Hindlimb muscle (tissue), 1 donor: ENCODE results near the gene JPH3. TPM values are rescaled to one million over a fixed set of nuclear protein-coding genes. Genes with fewer than 3 reads are reported as not detected.

Experiments
- DNase-seq: peaks from one replicate; pipeline ENCODE4 v3.0.0-alpha.2; 2013
- polyA plus RNA-seq: library from polyadenylated mRNA; unstranded; fragments of 120-200 nt; gene quantifications from one replicate; pipeline ENCODE4 v1.2.1, GENCODE V29; 2013; ENCODE audit not compliant: insufficient read length

The JPH3 gene
- polyA plus RNA-seq, 1 donor = 0.39 TPM

DNA sequence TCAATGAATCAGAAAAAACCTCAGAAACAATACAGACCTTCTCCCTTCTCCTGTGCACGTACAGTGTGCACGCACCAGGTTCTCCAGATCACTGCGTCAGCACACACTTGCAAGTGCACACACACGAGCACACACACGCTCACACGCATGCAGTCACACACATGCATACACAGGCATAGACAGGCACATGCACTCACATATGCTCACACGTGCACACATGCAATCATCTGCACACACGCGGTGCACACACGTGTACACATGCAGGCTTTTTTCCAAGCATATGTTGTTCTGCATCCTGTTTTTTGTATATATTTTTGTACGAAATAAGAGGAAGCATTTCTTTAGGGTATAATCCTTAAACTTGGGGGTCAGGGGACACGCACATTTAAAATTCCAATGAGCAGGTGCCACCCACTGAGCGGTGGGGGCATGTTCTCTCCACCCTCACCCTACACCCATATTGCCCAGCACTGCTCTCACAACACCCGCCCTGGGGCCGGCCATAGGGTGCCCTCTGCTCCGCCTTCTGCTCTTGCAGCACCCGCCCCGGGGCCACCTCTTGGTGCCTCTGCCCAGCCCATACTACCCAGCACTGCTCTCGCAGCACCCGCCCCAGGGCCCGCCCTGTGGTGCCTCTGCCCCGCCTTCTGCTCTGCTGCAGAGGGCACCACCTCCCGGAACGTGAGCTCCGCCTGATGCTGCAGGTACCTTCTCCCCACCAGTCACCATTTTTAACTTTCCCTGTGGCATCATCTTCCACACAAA is 142.6 kb downstream of the JPH3 start:
- no peak for DNase-seq

- DNase-seq = no peak
Observed at GRCh38 chr16:87746178-87746577, 143.9 kb downstream of the JPH3 start.

Other genes with a start within 250 kb of the JPH3 start
- 29.3 TPM for gene FBXO31, start 218.7 kb upstream of the JPH3 start, polyA plus RNA-seq
- 49.4 TPM for gene MAP1LC3B, start 210.2 kb upstream of the JPH3 start, polyA plus RNA-seq
- 23.1 TPM for gene ZCCHC14, start 109.5 kb upstream of the JPH3 start, polyA plus RNA-seq
- gene KLHDC4, start 163.5 kb downstream of the JPH3 start, polyA plus RNA-seq = 32.5 TPM